Activated T-helper 9 cell treated with anti-CD3 and anti-CD28 coated beads, Interleukin-2, amount 50 U/mL, for 16 hours (primary cell): ENCODE data around the gene PDK4.
"Not testable (repeated sequence)": the region's sequence is repeated elsewhere in the genome, so short reads cannot be mapped to it uniquely, and the experiment has no call there.

Source experiments
- DNase-seq: peaks from one replicate; pipeline ENCODE4 v3.0.0-alpha.2; 2020; ENCODE audit warnings: low read depth

PDK4 gene

GRCh38 chr7:95604811-95605210, 8.5 kb upstream of the PDK4 start:
- DNase-seq = not testable (repeated sequence)

- DNase-seq = not testable (repeated sequence)
Observed at GRCh38 chr7:95604397-95604796, 8.1 kb upstream of the PDK4 start.

- no peak for DNase-seq
Observed at GRCh38 chr7:95602421-95602820, 6.1 kb upstream of the PDK4 start.

GRCh38 chr7:95601316-95601715, 5.0 kb upstream of the PDK4 start:
- DNase-seq = no peak

- no peak for DNase-seq
Observed at GRCh38 chr7:95599069-95599468, 2.8 kb upstream of the PDK4 start.

GRCh38 chr7:95598511-95598910, 2.2 kb upstream of the PDK4 start:
- DNase-seq = no peak

- no peak for DNase-seq
Observed at GRCh38 chr7:95595746-95596197, 544 bp downstream of the PDK4 start.

- no peak for DNase-seq
Observed at GRCh38 chr7:95594185-95594584, 2.1 kb downstream of the PDK4 start.

- no peak for DNase-seq
Observed at GRCh38 chr7:95593343-95593742, 3.0 kb downstream of the PDK4 start.

- no peak for DNase-seq
Observed at GRCh38 chr7:95592570-95592969, 3.7 kb downstream of the PDK4 start.

- no peak for DNase-seq
Observed at GRCh38 chr7:95590387-95591248, 5.7 kb downstream of the PDK4 start.

- no peak for DNase-seq
Observed at GRCh38 chr7:95589766-95590165, 6.5 kb downstream of the PDK4 start.

GRCh38 chr7:95589031-95589430, 7.3 kb downstream of the PDK4 start:
- no peak for DNase-seq

- no peak for DNase-seq
Observed at GRCh38 chr7:95586951-95587301, 9.4 kb downstream of the PDK4 start.

GRCh38 chr7:95585426-95585789, 10.9 kb downstream of the PDK4 start:
- no peak for DNase-seq

- no peak for DNase-seq
Observed at GRCh38 chr7:95584769-95585425, 11.4 kb downstream of the PDK4 start.

GRCh38 chr7:95583834-95584621, 12.3 kb downstream of the PDK4 start:
- DNase-seq = no peak

GRCh38 chr7:95582578-95583293, 13.6 kb downstream of the PDK4 start:
- DNase-seq = no peak

- DNase-seq = no peak
Observed at GRCh38 chr7:95581467-95581866, 14.8 kb downstream of the PDK4 start.

GRCh38 chr7:95579318-95579717, 17.0 kb downstream of the PDK4 start:
- DNase-seq = no peak

- DNase-seq = no peak
Observed at GRCh38 chr7:95578299-95578855, 17.9 kb downstream of the PDK4 start.

- no peak for DNase-seq
Observed at GRCh38 chr7:95577137-95577536, 19.2 kb downstream of the PDK4 start.
